Measurements from ENCODE around the gene XRCC1. TPM values are rescaled to one million over a fixed set of nuclear protein-coding genes. Genes with fewer than 3 reads are reported as not detected.

The XRCC1 gene
- total RNA-seq, 1 experiment from 2014 or later = 38.0 TPM

- Mint-ChIP-seq H3K36me3 (ENCODE audit: insufficient read depth in 1 of 3, low read depth in 3 of 3) (peaks cover 6 to 36% (median 25%) of the 10 kb centered on the region in 3 experiments; a peak in 6 of 7 replicates), H3K4me3 (no peak overlapping the region), H3K4me1 (peaks cover 2 to 7% of the 10 kb centered on the region in 2 experiments), H3K27me3 (ENCODE audit: low read depth) (no peaks in the 10 kb centered on the region), H3K27ac (no peak overlapping the region), H3K9me3 (no peaks in the 10 kb centered on the region)
- Histone ChIP-seq H2BK5ac (ENCODE audit: insufficient read length, low read length) (no peak overlapping the region), H3K23me2 (ENCODE audit: insufficient read length, low read depth, low read length, poor library complexity, severe bottlenecking) (no peaks in the 10 kb centered on the region), H2AK5ac (ENCODE audit: insufficient read length, low read length) (no peak overlapping the region), H3K23ac (ENCODE audit: insufficient read length, low read depth, low read length) (no peak overlapping the region), H3K27me3 (ENCODE audit: insufficient read depth, low read length) (no peaks in the 10 kb centered on the region), H4K5ac (ENCODE audit: insufficient read length, low read depth, low read length) (no peak overlapping the region), H3T11ph (ENCODE audit: low read length) (no peak overlapping the region), H2BK20ac (ENCODE audit: low read depth, low read length, poor library complexity, severe bottlenecking) (no peak overlapping the region), H3K4me1 (ENCODE audit: insufficient read depth, low read length) (no peaks in the 10 kb centered on the region), H3K79me1 (ENCODE audit: insufficient read depth, low read depth, low read length, poor library complexity, severe bottlenecking) (no peaks in the 10 kb centered on the region), H3K9ac (ENCODE audit: extremely low read depth, insufficient read length, low read length) (no peak overlapping the region), H3K4ac (ENCODE audit: low read depth, low read length) (no peak overlapping the region), H2AFZ (ENCODE audit: low read length) (no peak overlapping the region), H3K4me2 (ENCODE audit: insufficient read depth, insufficient read length, low read length) (no peak overlapping the region), H2BK15ac (ENCODE audit: low read depth, low read length) (no peak overlapping the region), H3K27ac (ENCODE audit: insufficient read length, low read depth, low read length) (no peak overlapping the region), H3K14ac (ENCODE audit: insufficient read depth, low read length) (no peak overlapping the region), H2BK12ac (ENCODE audit: insufficient read length, low read depth, low read length) (no peak overlapping the region), H3K18ac (ENCODE audit: insufficient read length, low read depth, low read length) (no peak overlapping the region), H4K91ac (ENCODE audit: insufficient read length, low read depth, low read length) (no peak overlapping the region), H2BK120ac (ENCODE audit: low read depth, low read length, poor library complexity, severe bottlenecking) (no peak overlapping the region), H4K20me1 (ENCODE audit: control insufficient read depth, insufficient read depth, insufficient read length) (no peaks in the 10 kb centered on the region), H3K56ac (ENCODE audit: insufficient read length, low read depth, low read length) (no peak overlapping the region), H4K8ac (replicated peaks; ENCODE audit: insufficient read length, low read depth, low read length) (no peak overlapping the region), H3K79me2 (ENCODE audit: insufficient read depth, low read length) (no peaks in the 10 kb centered on the region), H3K9me3 (ENCODE audit: control insufficient read depth, low read depth, low read length) (no peaks in the 10 kb centered on the region)
- no peak for TF ChIP-seq CTCF (conservative IDR thresholded peaks at IDR 0.05)
- DNase-seq = no peak
- WGBS (ENCODE audit: extremely low coverage, insufficient read length, low lambda C conversion rate) = no CpG with 5 or more reads among the region's 2 CpGs
Measured at GRCh38 chr19:43586346-43586745, 11.0 kb upstream of the XRCC1 start.

Data from H9 (cell line).